Midbrain (tissue), 1 donor: ENCODE data around the gene ANTXR1.
"Not testable (repeated sequence)": the region's sequence is repeated elsewhere in the genome, so short reads cannot be mapped to it uniquely, and the experiment has no call there.

Experiments
- DNase-seq: peaks from one replicate; lab custom pipeline; 2025; lab: John Stamatoyannopoulos, UW

ANTXR1 gene

DNA sequence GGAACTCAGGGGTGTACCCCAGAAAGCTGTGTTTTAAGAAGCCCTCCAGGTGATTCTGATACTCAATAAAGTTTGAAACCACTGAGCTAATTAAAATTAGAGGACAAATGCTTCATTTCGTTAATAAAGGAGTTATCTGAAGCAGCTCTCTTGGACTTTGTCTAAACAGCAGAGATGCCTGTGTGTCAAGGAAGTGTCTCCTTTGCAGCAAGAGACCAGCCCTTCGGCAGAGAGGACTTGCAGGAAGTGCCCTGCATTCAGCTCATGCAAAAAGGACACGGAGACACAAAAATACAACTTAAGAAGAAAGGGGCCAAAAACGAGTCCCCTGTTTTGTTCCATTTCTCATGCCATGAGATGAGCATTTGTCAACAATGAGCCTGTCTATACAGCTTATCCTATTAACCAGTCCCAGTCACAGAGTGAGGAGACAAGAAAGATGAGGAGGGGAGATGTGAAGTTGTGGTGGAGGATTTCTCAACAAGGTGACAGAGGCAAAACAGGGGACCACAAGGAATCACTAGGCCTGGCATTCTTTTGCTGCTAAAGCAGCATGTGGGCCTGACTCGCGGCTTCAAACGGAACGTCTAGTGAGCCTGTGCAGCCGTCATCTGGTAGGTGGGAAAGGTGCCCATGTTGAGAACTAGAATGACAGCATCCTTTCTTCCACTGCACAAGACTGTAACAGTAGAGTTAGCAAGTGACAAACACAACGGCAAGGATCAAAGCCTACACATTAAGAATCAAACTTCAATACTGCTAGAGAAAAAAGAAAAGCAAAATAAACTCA is 152.3 kb downstream of the ANTXR1 start:
- no peak for DNase-seq

DNA sequence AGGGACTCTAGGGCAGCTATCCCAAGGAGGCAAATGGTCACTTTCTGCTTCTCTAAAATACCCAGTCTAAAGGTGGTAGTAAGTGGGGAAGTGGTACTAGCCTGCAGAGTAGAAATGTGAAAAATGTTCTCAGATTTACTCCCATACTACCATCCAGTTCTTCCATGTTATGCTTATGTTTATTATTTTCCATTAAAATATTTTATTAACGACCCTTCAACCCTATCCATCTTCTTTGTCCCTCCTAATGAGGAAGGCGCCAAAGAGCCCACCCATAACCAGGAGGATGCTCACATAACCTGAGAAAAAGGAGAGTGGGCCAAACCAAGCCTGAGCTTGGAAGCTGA is 153.5 kb downstream of the ANTXR1 start:
- no peak for DNase-seq

DNA sequence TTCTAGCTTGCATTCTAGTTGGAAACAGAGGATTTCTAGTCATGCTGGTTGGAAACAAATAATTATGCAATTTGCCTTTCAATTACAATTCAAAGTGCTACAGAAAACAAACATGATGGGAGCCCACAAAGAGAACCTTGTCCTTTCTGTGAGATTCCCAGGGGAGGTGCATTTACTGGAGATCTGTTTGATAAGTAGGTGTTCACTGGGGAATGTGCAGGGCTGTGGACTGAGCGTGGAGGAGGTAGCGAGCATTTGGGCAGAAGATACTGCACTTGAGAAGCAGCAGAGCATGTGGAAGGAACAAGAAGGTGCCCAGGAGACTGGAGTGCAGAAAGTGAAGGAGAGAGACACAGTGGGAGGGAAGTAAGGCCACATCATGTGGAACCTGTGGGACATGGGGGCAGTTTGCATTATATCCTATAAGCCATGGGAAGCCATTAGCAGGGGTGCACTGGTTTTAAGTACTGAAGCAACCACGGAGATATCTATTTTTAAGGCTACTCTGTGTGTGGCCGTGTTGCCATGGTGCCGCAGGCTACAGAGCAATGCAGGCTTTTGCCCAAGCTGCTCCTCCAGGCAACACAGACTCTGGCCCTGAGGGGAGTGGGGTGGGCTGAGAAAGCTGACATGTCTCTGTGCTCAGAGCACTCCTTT is 154.0 kb downstream of the ANTXR1 start:
- peak; percentile 15 for DNase-seq

GRCh38 chr2:69167469-69167822 is 154.5 kb downstream of the ANTXR1 start:
- DNase-seq: no peak

DNA sequence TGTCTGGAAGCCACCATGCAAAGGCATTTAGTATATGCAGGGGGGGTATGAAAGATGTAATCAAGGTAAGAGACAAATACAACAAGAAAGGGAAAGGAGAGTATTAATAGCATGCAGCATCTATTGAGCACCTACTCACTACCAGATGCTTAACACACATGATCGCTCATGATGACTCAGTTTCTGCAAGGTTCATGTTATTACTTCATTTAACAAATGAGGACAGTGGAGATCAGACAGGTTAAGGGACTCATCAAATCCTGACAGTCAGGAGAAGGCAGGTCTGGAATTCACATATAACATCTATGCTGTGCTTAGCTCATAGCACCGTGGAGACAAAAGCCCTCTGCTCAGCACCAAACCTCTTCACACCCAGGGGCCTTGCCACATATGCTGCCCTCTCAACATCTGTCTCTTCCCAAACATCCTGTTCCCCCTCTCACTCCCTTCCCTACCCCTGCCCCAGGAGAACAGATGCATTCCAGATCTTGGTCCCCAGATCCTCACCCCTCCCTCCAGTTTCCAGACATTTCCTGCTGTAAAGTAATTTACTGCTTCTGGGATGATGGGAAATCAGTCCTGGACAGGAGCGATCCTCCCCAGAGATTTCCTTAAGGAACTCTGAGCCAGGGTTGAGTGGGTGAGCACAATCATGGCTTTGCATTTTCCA is 155.3 kb downstream of the ANTXR1 start:
- DNase-seq: no peak

GRCh38 chr2:69168950-69169654 is 156.1 kb downstream of the ANTXR1 start:
- no peak for DNase-seq

DNA sequence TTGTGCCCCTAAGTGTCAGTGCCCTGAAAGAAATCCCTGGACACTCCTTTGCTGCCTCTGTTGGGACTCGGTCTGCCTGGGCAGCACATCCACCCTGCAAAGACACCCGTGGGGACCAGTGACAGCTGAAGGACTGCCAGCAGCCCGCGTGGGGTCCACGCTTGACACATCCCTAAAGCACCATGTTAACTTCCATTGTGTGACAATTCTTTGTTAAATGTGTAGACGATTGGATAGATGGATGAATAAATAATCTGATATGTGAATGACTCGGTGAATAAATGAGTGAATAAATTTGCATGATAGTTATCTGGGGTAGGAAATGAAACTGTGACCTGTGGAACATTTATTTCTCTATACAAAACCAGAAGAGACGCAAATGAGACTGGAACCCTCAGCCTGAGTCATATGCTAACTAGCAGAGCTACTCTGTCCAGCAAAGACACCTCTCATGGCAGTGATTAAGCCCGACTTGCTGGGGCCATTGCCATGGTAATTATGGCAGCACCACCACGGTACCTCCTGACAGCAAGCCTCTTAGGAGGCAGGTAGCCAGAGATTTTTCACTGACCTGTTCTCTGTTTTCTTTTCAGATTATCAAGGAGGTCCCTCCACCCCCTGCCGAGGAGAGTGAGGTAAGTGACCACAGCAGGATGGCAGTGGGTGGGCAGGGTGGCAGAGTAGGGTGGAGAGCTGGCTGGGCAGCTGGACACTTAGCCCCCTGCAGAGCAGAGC is 156.8 kb downstream of the ANTXR1 start:
- no peak for DNase-seq

GRCh38 chr2:69170661-69171060 is 157.7 kb downstream of the ANTXR1 start:
- DNase-seq: no peak

DNA sequence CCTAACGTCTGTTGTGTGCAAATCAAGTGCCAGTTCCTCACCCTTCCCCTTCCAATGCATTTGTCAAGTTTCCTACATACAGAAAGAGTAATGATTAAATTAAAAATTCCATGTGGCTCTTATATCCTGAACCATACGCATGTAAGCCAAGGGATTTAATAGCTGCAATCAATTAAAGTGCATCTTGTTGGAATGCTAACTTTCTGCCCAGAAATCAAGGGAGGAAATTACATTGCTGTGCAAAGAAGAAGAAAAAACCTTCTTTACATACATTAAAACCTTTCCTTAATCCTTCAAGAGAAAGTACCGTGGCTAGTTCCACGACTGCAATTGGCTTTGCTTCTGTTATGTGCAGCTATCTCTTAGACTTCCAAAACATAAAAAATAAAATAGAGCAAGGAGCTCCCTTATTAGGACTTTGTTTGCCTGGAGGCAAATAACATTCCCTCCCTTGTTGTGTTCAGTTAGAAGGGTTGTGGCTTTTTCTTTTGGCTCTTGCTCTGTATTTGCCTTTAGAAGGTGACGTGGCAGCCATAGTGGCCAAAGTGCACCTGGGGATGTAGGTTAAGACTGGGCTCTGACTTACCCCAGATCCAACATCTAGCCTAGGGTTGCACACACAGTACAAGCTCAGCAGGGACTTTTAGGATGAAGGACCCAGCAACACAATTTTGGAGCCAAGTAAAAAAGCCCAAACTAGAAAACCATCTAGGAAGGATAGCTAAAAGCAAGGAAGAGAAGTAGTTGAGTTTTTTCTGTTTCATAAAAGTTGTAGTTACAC is 158.3 kb downstream of the ANTXR1 start:
- DNase-seq: no peak

- DNase-seq: no peak
These were observed 159.0 kb downstream of the ANTXR1 start for GRCh38 chr2:69171897-69172525.

- DNase-seq: no peak
These were observed 160.7 kb downstream of the ANTXR1 start for GRCh38 chr2:69173706-69174105.

DNA sequence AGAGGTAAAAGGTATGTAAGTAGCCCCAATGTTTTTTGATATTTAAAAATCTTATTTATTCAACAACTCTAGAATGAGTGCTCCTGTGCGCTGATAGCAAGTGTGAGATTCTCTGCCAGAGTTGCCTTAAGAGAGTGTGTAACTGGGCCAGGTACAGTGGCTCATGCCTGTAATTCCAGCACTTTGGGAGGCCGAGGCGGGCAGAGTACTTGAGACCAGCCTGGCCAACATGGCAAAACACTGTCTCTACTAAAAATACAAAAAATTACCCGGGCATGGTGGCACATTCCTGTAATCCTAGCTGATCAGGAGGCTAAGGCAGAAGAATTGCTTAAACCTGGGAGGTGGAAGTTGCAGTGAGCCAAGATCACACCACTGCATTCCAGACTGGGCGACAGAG is 161.2 kb downstream of the ANTXR1 start:
- DNase-seq: not testable (repeated sequence)

- DNase-seq: no peak
These were observed 163.1 kb downstream of the ANTXR1 start for GRCh38 chr2:69175790-69176715.

GRCh38 chr2:69177063-69177771 is 164.2 kb downstream of the ANTXR1 start:
- peak; percentile 18 for DNase-seq

DNA sequence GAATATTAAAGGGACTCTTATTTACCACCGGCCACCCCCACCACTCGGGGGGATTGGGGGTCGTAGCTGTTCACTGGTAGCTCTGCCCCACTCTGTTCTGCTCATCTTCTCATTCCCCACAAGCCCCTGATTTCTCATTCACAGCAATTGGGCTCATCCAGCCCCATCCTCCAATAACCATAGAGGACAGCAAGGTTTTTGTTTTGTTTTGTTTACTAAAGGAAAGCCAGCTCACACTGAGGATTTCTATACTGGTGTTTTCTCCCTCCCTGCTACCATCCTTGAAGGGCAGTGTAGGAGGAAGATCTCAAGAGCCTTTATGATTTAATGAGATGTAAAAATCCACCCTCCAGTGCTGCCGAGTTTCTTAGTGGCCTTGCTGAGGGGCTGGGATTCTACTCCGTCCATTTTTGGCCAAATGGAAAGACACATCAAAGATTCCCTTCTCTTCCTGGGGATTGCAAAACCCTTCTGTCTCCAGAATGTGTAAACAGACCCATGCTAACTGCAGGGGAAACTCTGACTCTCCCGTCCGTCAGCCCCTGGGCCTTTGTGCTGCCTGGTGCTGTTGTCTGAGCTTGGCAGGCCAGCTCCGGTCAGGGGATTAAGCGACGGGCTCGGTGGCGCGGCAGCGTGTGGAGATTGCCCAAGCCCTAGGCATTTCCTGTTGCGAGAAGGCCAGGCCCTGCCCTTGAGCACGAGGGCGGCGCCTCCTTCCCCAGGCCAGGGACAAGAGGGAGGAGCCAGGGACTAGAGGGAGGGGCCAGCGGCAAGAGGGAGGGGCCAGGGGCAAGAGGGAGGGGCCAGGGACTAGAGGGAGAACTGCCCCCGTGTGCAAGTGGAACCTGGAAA is 165.0 kb downstream of the ANTXR1 start:
- peak; percentile 66 for DNase-seq

- DNase-seq: no peak
These were observed 165.8 kb downstream of the ANTXR1 start for GRCh38 chr2:69178756-69179155.

DNA sequence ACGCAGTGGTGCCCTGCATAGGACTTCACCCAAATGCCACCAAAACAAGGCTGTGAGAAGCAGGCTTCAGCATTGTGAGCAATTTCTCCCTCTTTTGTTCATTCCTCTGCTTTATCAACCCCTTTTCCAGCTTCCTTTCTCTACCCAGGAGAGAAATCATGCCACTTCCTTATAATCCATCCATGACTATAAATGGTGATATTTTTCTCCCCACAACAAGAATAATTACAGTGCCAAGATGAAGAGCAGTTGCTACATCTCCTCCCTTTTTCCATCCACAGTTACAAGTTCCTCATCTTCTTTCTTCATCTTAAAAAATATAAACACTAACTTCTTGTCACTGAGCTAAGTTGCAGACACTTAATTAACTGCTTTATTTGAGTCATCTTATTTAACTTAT is 167.2 kb downstream of the ANTXR1 start:
- DNase-seq: no peak

DNA sequence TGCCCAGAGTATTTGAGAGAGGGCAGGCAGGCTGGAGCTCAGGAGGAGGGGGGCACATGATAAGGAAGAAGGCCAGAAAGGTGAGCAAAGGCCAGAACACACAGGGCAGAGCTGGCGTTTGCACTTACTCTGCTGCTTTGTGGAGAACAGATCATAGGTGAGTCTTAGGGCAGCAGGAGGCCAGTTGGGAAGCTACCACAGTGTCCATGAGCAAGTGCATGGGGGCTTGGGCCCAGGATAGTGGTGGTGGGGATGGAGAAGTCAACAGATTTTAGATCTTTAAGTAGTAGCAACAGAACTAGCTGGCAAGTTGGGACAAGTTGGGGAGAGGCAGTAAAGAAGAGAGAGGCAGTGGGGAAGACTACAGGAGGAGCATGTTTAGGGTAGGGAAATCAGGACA is 168.0 kb downstream of the ANTXR1 start:
- DNase-seq: no peak
